ENCODE results near the gene UNC45A. TPM values are rescaled to one million over a fixed set of nuclear protein-coding genes. Genes with fewer than 3 reads are reported as not detected.

Gene UNC45A
- total RNA-seq, 4 donors from 2014 or later, result 45.6 to 78.4 (median 55.3) TPM

DNA sequence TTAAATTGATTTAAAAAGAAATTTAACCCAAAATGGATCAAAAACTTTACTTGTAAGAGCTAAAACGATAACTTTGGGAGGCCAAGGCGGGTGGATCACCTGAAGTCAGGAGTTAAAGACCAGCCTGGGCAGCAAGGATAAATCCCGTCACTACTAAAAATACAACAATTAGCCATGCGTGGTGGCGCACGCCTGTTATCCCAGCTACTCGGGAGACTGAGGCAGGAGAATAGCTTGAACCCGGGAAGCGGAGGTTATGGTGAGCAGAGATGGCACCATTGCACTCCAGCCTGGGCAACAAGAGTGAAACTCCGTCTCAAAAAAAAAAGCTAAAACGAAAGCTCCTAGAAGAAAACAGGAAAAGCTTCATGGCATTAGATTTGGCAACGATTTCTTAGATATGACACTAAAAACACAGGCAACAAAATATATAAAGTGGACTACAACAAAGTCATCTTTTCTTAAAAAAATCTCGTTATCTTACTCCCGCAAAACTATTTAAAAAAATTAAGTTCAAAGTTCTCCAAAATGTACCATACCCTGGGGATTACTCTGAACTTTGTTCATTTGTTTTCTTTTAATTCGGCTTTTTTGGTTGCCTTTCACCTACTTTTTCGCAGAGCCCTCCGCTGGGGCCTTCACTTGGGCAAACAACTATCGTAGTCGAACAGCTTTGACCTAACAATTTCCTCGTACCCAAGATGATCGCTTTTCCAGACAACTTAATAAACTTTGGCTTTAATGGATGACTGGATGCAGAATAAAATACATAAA, 5.7 kb upstream of the UNC45A start:
- no peak for TF ChIP-seq POLR2A (IDR thresholded peaks at IDR 0.05)
- TF ChIP-seq, protein P1, sequence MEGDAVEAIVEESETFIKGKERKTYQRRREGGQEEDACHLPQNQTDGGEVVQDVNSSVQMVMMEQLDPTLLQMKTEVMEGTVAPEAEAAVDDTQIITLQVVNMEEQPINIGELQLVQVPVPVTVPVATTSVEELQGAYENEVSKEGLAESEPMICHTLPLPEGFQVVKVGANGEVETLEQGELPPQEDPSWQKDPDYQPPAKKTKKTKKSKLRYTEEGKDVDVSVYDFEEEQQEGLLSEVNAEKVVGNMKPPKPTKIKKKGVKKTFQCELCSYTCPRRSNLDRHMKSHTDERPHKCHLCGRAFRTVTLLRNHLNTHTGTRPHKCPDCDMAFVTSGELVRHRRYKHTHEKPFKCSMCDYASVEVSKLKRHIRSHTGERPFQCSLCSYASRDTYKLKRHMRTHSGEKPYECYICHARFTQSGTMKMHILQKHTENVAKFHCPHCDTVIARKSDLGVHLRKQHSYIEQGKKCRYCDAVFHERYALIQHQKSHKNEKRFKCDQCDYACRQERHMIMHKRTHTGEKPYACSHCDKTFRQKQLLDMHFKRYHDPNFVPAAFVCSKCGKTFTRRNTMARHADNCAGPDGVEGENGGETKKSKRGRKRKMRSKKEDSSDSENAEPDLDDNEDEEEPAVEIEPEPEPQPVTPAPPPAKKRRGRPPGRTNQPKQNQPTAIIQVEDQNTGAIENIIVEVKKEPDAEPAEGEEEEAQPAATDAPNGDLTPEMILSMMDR (IDR thresholded peaks at IDR 0.05), result no peak
- H3K27ac ChIP-seq, result peak overlapping the region; percentile 94 to 97 (median 96)
- H3K4me3 ChIP-seq, result peak overlapping the region; percentile 56 to 65 (median 60)
- H3K4me1 ChIP-seq, result peaks cover 3 to 22% (median 9%) of the 10 kb centered on the region in 4 donors
- no peaks in the 10 kb centered on the region for H3K36me3 ChIP-seq
- no peaks in the 10 kb centered on the region for H3K9me3 ChIP-seq
- peak in 1 of 3 donors; percentile 26 for DNase-seq
- no peaks in the 10 kb centered on the region for H3K27me3 ChIP-seq

DNA sequence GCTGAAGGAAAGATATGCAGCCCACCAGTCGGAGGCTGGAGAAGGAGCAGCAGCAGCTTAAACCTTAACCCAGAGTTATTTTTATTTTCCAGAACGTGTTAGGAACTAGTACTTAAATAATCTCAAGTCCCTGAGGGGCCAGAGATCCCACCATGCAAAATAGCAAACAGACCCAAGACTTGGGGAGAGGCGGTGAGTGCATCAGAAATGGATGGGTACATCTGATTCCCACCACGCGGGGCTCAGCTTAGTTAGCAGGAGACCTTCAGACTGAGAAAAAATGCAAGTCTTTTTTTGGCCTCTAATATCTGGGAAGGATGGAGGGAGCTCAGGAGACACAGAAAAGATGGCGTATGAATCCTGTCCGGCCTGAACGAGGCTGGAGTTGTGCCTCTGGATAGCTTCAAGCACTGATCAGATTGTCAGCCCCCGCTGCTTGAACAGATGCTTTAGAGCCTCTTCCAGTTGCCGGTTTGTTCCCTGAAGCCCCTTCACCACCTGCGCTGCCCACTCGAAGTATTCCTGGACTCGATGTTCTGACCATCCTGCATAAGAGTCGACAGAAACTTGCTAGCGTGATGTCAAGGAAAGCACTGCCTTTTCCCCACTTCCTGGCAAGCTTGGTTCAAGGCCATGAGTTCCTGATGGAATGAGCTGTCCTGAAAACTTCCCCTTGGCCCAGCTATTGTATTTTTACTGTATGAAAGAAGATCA, 4.1 kb upstream of the UNC45A start:
- H3K4me1 ChIP-seq, result peaks cover 3 to 32% (median 12%) of the 10 kb centered on the region in 4 donors
- no peak for DNase-seq
- no peaks in the 10 kb centered on the region for H3K36me3 ChIP-seq
- no peaks in the 10 kb centered on the region for H3K9me3 ChIP-seq
- TF ChIP-seq POLR2A (IDR thresholded peaks at IDR 0.05), result no peak
- TF ChIP-seq, protein P1 (IDR thresholded peaks at IDR 0.05), result no peak
- H3K4me3 ChIP-seq, result peak overlapping the region in 3 of 4 donors; percentile 59 to 86 (median 60)
- peak overlapping the region; percentile 94 to 97 (median 96) for H3K27ac ChIP-seq
- no peaks in the 10 kb centered on the region for H3K27me3 ChIP-seq

DNA sequence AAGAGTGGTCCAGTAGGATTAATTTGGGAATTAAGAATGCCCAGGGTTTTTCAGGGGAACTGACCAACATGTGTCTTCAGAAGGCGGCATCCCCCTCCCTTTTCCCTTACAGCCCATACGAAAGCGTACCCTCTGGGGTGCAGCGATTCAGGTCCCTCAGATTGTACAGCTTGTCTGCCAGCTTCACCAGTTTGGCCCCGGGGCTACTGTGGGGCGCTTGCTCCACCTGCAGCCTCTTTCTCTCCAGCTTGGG, 3.6 kb upstream of the UNC45A start:
- H3K27ac ChIP-seq, result peak overlapping the region; percentile 94 to 97 (median 96)
- peak overlapping the region; percentile 60 to 86 (median 76) for H3K4me3 ChIP-seq
- no peak for DNase-seq
- TF ChIP-seq, protein P1 (IDR thresholded peaks at IDR 0.05), result no peak
- TF ChIP-seq POLR2A (IDR thresholded peaks at IDR 0.05), result no peak
- H3K36me3 ChIP-seq, result no peaks in the 10 kb centered on the region
- no peaks in the 10 kb centered on the region for H3K27me3 ChIP-seq
- H3K9me3 ChIP-seq, result no peaks in the 10 kb centered on the region
- peaks cover 3 to 37% (median 15%) of the 10 kb centered on the region in 4 donors for H3K4me1 ChIP-seq

DNA sequence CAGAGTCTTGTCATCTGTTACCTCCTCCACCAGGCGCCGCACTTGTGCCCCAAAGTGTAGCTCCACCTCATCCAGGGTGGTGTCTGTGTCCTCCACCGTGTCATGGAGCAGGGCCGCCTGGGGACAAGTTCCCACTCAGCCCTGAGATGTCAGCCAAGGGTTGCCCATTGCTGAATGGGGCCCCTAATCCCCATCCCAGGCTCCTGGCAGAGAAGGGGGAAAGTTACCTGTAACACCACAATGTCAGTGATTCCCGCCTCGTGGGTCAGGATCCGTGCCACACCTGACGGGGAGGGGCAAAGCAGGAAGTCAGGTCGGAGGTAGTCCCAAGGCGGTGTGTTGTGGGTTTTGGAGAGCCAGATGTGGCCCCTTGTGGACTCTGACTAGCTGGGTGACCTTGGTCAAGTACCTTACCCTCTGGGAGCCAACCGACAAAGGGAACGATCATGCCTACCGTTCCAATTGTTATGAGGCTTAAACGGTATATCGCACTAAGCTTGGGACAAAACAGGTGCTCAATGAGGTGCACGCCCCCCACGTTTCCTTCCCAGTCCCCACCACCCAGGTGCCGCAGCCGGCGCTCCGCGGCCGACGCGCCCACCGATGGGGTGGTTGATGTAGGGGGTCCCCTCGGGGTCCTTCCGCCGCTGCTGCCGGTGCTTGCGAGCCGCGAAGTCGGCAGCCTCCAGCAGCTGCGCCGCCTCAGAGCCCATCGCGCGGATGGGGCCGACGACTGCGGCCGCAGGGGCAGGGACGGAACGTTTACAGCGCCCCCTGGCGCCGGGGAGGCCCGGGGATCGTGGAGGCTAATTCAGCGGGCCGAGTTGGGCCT, 3.0 kb upstream of the UNC45A start, which contains the start of gene HDDC3:
Gene HDDC3 (minus strand): TSS at position 722 of the 832 bp plus-strand sequence. CDS start 9 bp downstream, at position 713.
- H3K9me3 ChIP-seq, result no peaks in the 10 kb centered on the region
- H3K27me3 ChIP-seq, result no peaks in the 10 kb centered on the region
- H3K27ac ChIP-seq, result peak within 1 kb of the TSS; percentile 94 to 97 (median 96)
- TF ChIP-seq, protein P1 (IDR thresholded peaks at IDR 0.05), result peak; percentile 67 to 97 (median 94)
- peak; percentile 63 to 90 for TF ChIP-seq POLR2A (IDR thresholded peaks at IDR 0.05)
- peaks cover 3 to 43% (median 15%) of the 10 kb centered on the region in 4 donors for H3K4me1 ChIP-seq
- H3K36me3 ChIP-seq, result no peaks in the 10 kb centered on the region
- H3K4me3 ChIP-seq, result peak within 1 kb of the TSS; percentile 60 to 86 (median 76)
- peak; percentile 91 to 96 (median 95) for DNase-seq

DNA sequence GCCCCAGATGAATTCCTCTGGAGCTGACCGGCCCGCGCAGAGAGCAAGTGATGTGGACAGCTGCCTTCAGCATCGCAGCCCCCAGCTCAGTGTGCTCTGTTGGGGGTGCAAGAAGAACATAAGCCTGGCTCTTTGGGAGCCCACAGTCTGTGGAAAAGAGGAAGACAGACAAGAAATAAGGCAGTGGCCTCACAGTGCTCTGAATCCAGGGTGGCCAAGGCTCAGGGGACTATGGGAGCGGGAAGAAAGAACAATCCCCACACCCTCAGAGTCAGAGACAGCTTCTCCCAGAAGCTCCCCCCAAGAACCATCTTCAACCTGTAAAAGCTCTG, 2.5 kb upstream of the UNC45A start:
- peak overlapping the region; percentile 60 to 86 (median 76) for H3K4me3 ChIP-seq
- H3K4me1 ChIP-seq, result peaks cover 3 to 44% (median 15%) of the 10 kb centered on the region in 4 donors
- TF ChIP-seq, protein P1 (IDR thresholded peaks at IDR 0.05), result no peak
- no peak for TF ChIP-seq POLR2A (IDR thresholded peaks at IDR 0.05)

More for the DNA sequence above, 2.5 kb upstream of the UNC45A start:
- peaks cover 0 to 3% (median 0%) of the 10 kb centered on the region in 3 donors for H3K36me3 ChIP-seq
- no peaks in the 10 kb centered on the region for H3K9me3 ChIP-seq
- H3K27ac ChIP-seq, result peak overlapping the region; percentile 94 to 97 (median 96)
- no peaks in the 10 kb centered on the region for H3K27me3 ChIP-seq
- no peak for DNase-seq
